HUDEP-2 (cell line): ENCODE measurements around the gene SCTR.

Source experiments
- DNase-seq, 76 experiments: peaks; one replicate each; lab custom pipeline; 2025; ENCODE audit not compliant: unreplicated experiment in 76 of 76; lab: John Stamatoyannopoulos, UW

SCTR gene

GRCh38 chr2:119525614-119526013 lies 1.3 kb upstream of the SCTR start:
- DNase-seq = no peak

GRCh38 chr2:119523383-119523951 lies 816 bp downstream of the SCTR start:
- DNase-seq = no peak

- DNase-seq = no peak
Measured at GRCh38 chr2:119522671-119523070, 1.6 kb downstream of the SCTR start.

- no peak for DNase-seq
Measured at GRCh38 chr2:119521433-119522050, 2.7 kb downstream of the SCTR start.

GRCh38 chr2:119520696-119521432 lies 3.4 kb downstream of the SCTR start:
- DNase-seq = no peak

GRCh38 chr2:119519057-119519408 lies 5.2 kb downstream of the SCTR start:
- no peak for DNase-seq

GRCh38 chr2:119518401-119519056 lies 5.8 kb downstream of the SCTR start:
- no peak for DNase-seq

GRCh38 chr2:119517433-119517832 lies 6.8 kb downstream of the SCTR start:
- peak in 49 of 76 experiments; percentile 1 to 53 (median 31) for DNase-seq

GRCh38 chr2:119516121-119516520 lies 8.2 kb downstream of the SCTR start:
- DNase-seq = no peak

- no peak for DNase-seq
Measured at GRCh38 chr2:119513832-119514231, 10.5 kb downstream of the SCTR start.

- DNase-seq = no peak
Measured at GRCh38 chr2:119512946-119513345, 11.3 kb downstream of the SCTR start.

- no peak for DNase-seq
Measured at GRCh38 chr2:119511989-119512388, 12.3 kb downstream of the SCTR start.

- DNase-seq = no peak
Measured at GRCh38 chr2:119508756-119509155, 15.5 kb downstream of the SCTR start.

- DNase-seq = no peak
Measured at GRCh38 chr2:119496682-119497081, 27.6 kb downstream of the SCTR start.

GRCh38 chr2:119495948-119496347 lies 28.3 kb downstream of the SCTR start:
- no peak for DNase-seq

- DNase-seq = no peak
Measured at GRCh38 chr2:119494163-119494790, 30.0 kb downstream of the SCTR start.

GRCh38 chr2:119491776-119492525 lies 32.3 kb downstream of the SCTR start:
- no peak for DNase-seq

- DNase-seq = no peak
Measured at GRCh38 chr2:119490653-119491195, 33.6 kb downstream of the SCTR start.

GRCh38 chr2:119490106-119490505 lies 34.2 kb downstream of the SCTR start:
- DNase-seq = no peak

GRCh38 chr2:119489232-119489952 lies 34.9 kb downstream of the SCTR start:
- DNase-seq = no peak
